Gastrocnemius medialis (tissue), 4 donors: ENCODE results near the gene NEK10.

Experiments used
- POLR2A ChIP-seq, 2 donors: fragments of 450-650 bp; IDR thresholded peaks; one replicate each; pipeline ENCODE4 v1.6.1; 2017; ENCODE audit warnings: antibody characterized with exemption in 2 of 2, mild to moderate bottlenecking in 2 of 2, moderate library complexity in 2 of 2
- TF ChIP-seq, protein P1 (sequence below), 5 experiments: fragments of 450-650 bp in 3 of 5; fragments of 200-600 bp in 2 of 5; sonication (generic) in 2 of 5; IDR thresholded peaks in 4 of 5; conservative IDR thresholded peaks in 1 of 5; 1 replicate in 4 of 5; 2 replicates in 1 of 5; pipeline ENCODE4 v1.5.1; 2016 to 2019; ENCODE audit warnings: antibody characterized with exemption in 5 of 5, mild to moderate bottlenecking in 3 of 5, moderate library complexity in 3 of 5

DNA sequence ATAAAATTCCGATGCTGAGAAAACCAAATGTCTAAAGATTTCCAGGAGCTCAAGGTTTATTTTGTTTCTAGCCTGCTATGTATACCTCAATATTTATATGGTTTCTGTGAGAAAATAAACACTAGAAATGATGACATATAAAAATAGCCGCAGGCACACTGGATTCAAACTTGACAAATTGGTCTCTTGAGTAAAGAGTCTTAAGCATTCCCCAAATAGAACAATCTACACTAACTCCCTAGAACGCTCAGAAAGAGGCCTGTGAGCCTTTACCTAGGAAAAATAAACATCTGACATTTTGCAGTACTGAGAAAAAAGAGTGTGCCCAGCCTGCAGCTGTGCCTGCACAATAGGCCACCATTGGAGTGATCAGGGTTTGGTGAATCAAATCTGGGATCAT lies 75.2 kb downstream of the NEK10 start:
- no peak for TF ChIP-seq POLR2A (IDR thresholded peaks at IDR 0.05)
- TF ChIP-seq, protein P1, sequence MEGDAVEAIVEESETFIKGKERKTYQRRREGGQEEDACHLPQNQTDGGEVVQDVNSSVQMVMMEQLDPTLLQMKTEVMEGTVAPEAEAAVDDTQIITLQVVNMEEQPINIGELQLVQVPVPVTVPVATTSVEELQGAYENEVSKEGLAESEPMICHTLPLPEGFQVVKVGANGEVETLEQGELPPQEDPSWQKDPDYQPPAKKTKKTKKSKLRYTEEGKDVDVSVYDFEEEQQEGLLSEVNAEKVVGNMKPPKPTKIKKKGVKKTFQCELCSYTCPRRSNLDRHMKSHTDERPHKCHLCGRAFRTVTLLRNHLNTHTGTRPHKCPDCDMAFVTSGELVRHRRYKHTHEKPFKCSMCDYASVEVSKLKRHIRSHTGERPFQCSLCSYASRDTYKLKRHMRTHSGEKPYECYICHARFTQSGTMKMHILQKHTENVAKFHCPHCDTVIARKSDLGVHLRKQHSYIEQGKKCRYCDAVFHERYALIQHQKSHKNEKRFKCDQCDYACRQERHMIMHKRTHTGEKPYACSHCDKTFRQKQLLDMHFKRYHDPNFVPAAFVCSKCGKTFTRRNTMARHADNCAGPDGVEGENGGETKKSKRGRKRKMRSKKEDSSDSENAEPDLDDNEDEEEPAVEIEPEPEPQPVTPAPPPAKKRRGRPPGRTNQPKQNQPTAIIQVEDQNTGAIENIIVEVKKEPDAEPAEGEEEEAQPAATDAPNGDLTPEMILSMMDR (IDR thresholded peaks at IDR 0.05 in 4 of 5, conservative IDR thresholded peaks at IDR 0.05 in 1 of 5), result no peak
